Measurements from ENCODE around the gene UBR7. TPM values are rescaled to one million over a fixed set of nuclear protein-coding genes. Genes with fewer than 3 reads are reported as not detected.

The UBR7 gene
- total and polyA plus RNA-seq, 2 experiments from 2014 or later = 12.4 to 45.3 TPM

DNA sequence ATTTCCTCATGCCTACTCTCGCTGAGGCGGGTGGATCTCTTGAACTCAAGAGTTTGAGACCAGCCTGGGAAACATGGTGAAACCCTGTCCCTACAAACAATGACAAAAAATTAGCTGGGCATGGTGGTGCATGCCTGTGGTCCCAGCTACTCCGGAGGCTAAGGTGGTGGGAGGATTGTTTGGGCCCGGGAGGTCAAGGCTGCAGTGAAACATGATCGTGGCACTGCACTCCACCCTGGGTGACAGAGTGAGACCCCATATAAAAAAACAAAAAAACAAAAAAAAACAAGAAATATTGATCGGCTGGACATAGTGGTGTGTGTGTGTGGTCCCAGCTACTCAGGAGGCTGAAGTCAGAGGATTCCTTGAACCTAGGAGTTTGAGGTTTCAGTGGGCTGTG is 31.6 kb upstream of the UBR7 start (continued):
- TF ChIP-seq CTCF (conservative IDR thresholded peaks at IDR 0.05; ENCODE audit: low read depth in 2 of 2) = no peak
- no peak for TF ChIP-seq EZH2phosphoT487 (IDR thresholded peaks at IDR 0.05; ENCODE audit: unreplicated experiment)

- H3K36me3 ChIP-seq (ENCODE audit: insufficient read depth) = peaks cover 16% of the 10 kb centered on the region
- peak overlapping the region; percentile 98; the same call in 1 of the 2 replicates for H2AFZ ChIP-seq
- no peaks in the 10 kb centered on the region for H3K9me2 ChIP-seq (ENCODE audit: insufficient read depth)
- TF ChIP-seq CREB1 (CRISPR knock-in tag; IDR thresholded peaks at IDR 0.05; ENCODE audit: low read depth) = no peak
- TF ChIP-seq ETS1 (IDR thresholded peaks at IDR 0.05) = no peak
- TF ChIP-seq STAT1 (IDR thresholded peaks at IDR 0.05; ENCODE audit: unreplicated experiment) = no peak
- no peak for TF ChIP-seq ZNF114 (CRISPR knock-in tag; IDR thresholded peaks at IDR 0.05)
- peaks cover 6% of the 10 kb centered on the region; the same call in 1 of the 2 replicates for H3K4me1 ChIP-seq (ENCODE audit: insufficient read depth)
- peaks cover 38% of the 10 kb centered on the region for H3K79me2 ChIP-seq (replicated peaks; ENCODE audit: insufficient read depth)
- ATAC-seq = peak; percentile 8
- no peak for DNase-seq (ENCODE audit: low spot score)
- peaks cover 18% of the 10 kb centered on the region for H3F3A ChIP-seq (replicated peaks; ENCODE audit: low read depth)
- no peaks in the 10 kb centered on the region for H3K27me3 ChIP-seq (ENCODE audit: insufficient read depth)
- Mint-ChIP-seq H3K4me1 (peaks cover 16% of the 10 kb centered on the region; the same call in 2 of the 3 replicates), H3K9me3 (no peaks in the 10 kb centered on the region), H3K4me3 (peak overlapping the region; percentile 86), H3K36me3 (ENCODE audit: low read depth) (peaks cover 21% of the 10 kb centered on the region), H3K27me3 (ENCODE audit: insufficient read depth, low read depth, poor library complexity) (peaks cover 9% of the 10 kb centered on the region), H3K27ac (peak overlapping the region; percentile 71)
- H4K20me1 ChIP-seq (replicated peaks; ENCODE audit: insufficient read depth) = 0 out of 2 replicates have a peak, but pooled peaks cover 12% of the 10 kb centered on the region
- peak overlapping the region; percentile 93 for H3K4me2 ChIP-seq
- peak overlapping the region; percentile 97 for H3K4me3 ChIP-seq
- H3K27ac ChIP-seq (ENCODE audit: low read depth) = peak overlapping the region; percentile 88; the same call in 1 of the 2 replicates
Measured at GRCh38 chr14:93183596-93184317, 23.3 kb upstream of the UBR7 start.

DNA sequence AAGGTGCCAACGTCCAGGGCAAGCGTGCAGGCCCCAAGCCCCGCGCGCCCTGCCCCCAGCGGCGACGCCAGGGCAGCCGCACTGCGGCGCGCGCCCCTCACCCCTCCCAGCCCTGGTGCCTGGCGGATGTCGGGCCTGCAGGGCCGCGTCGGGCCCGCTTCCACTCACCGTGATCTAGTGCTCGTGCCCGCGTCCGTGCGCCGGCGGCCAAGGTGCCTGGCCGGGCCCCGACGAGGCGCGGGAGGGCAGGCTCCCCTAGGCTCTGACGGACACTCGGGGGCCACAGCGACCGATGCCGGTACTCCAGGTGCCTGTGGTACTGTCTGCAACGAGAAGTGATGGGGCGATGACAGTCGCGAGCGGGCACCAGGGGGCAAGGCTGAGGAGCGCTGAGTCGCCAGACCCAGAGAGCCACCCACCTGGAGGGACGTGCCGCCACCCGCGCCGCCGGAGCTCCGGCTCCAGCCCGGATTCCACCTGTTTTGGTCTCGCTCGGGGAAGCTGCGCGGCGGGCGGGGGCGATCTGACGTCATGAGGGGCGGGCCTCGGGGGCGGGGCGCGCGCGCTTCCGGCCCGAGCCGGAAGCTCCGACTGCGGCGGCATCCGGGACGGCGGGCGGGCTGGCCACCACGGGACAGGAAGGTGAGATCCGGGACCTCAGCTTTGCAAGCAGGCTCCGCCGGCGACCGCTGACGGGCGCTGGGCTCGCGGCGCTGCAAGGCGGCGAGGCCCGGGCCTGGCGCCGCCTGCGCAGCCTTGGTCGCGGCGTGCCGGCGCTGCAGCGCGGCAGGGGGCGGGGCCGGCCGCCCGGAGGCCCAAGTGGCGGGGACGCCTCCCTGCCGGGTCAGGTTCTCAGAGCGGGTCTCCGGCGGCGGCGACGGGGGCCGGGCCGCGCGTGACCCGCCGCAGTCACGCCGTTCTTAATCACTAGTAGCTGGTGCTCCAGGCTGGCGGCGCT is 22.4 kb upstream of the UBR7 start, which contains the start of the genes LYSET and MOAP1:
TSS of gene LYSET (plus strand) at position 927 of the 958 bp plus-strand sequence. CDS start 89 bp downstream, outside the sequence.
TSS of gene MOAP1 (minus strand) at position 507 of the 958 bp plus-strand sequence. CDS start 655 bp downstream, outside the sequence.
- TF ChIP-seq CREB1 (CRISPR knock-in tag; IDR thresholded peaks at IDR 0.05; ENCODE audit: low read depth) (peak; percentile 90), POLR2AphosphoS5 (IDR thresholded peaks at IDR 0.05; ENCODE audit: low read depth) (peak; percentile 90), STAT1 (IDR thresholded peaks at IDR 0.05; ENCODE audit: unreplicated experiment) (no peak), CTCF (conservative IDR thresholded peaks at IDR 0.05; ENCODE audit: low read depth in 2 of 2) (peak in 1 of 2 experiments; percentile 16; a peak in 1 of 4 replicates), EZH2 (IDR thresholded peaks at IDR 0.05; ENCODE audit: low read depth, unreplicated experiment) (no peak)
- Histone ChIP-seq H3F3A (replicated peaks; ENCODE audit: low read depth) (peaks cover 18% of the 10 kb centered on the region), H4K20me1 (replicated peaks; ENCODE audit: insufficient read depth) (0 out of 2 replicates have a peak, but pooled peaks cover 12% of the 10 kb centered on the region), H3K9me2 (ENCODE audit: insufficient read depth) (no peaks in the 10 kb centered on the region), H3K79me2 (replicated peaks; ENCODE audit: insufficient read depth) (peaks cover 38% of the 10 kb centered on the region), H2AFZ (peak within 1 kb of the TSS; percentile 100), H3K27me3 (ENCODE audit: insufficient read depth) (no peaks in the 10 kb centered on the region), H3K36me3 (ENCODE audit: insufficient read depth) (peaks cover 19% of the 10 kb centered on the region), H3K4me3 (peak within 1 kb of the TSS; percentile 100), H3K4me2 (peak within 1 kb of the TSS; percentile 98), H3K27ac (ENCODE audit: low read depth) (peak within 1 kb of the TSS; percentile 98), H3K4me1 (ENCODE audit: insufficient read depth) (peaks cover 6% of the 10 kb centered on the region; the same call in 1 of the 2 replicates)
- peaks cover 21% of the 10 kb centered on the region for H3K36me3 Mint-ChIP-seq (ENCODE audit: low read depth)
- peak within 1 kb of the TSS; percentile 99 for H3K4me3 Mint-ChIP-seq
- peak; percentile 94 for DNase-seq (ENCODE audit: low spot score)
- peak within 1 kb of the TSS; percentile 96 for H3K27ac Mint-ChIP-seq
- H3K4me1 Mint-ChIP-seq = peaks cover 16% of the 10 kb centered on the region; the same call in 2 of the 3 replicates
- H3K27me3 Mint-ChIP-seq (ENCODE audit: insufficient read depth, low read depth, poor library complexity) = peaks cover 9% of the 10 kb centered on the region
- no peaks in the 10 kb centered on the region for H3K9me3 Mint-ChIP-seq
- peak; percentile 91 for ATAC-seq

Measured in GM23338 (cell line).